A204.1 (cell line): ENCODE data around the gene FKRP.
"Not testable (repeated sequence)": the region's sequence is repeated elsewhere in the genome, so short reads cannot be mapped to it uniquely, and the experiment has no call there.

Experiments used
- FAIRE-seq: peaks from 2 replicates; lab custom pipeline; 2012; peaks lifted over from hg19 to GRCh38; lab: Jason Lieb, UNC

The FKRP gene, protein sequence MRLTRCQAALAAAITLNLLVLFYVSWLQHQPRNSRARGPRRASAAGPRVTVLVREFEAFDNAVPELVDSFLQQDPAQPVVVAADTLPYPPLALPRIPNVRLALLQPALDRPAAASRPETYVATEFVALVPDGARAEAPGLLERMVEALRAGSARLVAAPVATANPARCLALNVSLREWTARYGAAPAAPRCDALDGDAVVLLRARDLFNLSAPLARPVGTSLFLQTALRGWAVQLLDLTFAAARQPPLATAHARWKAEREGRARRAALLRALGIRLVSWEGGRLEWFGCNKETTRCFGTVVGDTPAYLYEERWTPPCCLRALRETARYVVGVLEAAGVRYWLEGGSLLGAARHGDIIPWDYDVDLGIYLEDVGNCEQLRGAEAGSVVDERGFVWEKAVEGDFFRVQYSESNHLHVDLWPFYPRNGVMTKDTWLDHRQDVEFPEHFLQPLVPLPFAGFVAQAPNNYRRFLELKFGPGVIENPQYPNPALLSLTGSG

DNA sequence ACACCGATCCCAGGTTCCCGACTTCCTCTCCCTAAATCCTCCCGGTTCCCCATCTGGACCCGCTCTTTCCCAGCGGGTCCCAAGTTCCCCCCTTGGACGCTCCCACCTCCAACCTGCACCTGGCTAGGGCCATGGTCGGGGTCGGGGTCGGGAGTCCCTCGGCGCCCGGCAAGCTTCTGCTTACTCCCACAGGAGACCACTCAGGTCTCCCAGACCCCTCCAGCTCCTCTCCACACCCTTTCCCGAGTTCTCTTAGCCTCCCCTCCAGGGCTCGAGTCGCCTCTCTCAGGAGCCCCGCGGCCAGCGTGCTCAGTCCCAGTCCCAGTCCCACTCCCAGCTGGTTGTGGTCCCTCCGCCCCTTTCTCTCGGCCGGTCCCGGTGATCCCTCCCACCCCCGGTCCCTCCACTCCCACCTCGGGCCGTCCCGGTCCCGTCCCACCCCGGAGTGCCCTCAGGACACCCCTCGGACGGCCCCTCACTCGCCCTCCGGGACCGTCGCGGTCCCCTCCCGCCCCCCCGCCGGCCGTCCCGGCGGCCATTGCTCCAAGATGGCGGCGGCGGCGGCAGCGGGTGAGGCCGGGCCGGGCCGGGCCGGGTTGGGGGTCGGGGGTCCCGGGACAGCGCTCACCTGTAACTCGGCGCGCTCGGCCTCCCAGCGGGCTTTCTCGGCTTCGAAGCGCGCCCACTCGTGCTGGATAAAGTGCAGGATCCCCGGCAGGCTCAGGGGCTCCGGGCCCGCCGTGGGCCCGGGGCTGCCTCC, at the start of gene FKRP:
Gene FKRP (plus strand): TSS at position 537 of the 760 bp plus-strand sequence. CDS start 9,394 bp downstream, outside the sequence.
- no peak for FAIRE-seq

DNA sequence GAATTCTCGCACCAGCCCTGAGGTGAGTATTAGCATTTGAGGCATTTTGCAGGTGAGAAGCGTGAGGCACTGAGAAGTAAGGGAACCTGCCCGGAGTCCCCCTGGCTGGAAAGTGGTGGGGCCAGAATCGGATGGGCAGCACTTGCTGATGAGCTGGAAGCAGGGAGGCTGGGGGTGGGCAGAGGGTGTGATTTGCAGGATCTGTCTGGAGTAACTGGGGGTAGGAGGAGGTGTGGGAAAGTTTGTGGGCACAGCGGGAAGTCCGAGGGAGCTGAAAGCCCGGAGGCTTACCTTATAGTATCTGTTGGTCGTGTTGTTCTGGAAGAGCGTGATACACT, 49.0 kb upstream of the FKRP start:
- FAIRE-seq = no peak

DNA sequence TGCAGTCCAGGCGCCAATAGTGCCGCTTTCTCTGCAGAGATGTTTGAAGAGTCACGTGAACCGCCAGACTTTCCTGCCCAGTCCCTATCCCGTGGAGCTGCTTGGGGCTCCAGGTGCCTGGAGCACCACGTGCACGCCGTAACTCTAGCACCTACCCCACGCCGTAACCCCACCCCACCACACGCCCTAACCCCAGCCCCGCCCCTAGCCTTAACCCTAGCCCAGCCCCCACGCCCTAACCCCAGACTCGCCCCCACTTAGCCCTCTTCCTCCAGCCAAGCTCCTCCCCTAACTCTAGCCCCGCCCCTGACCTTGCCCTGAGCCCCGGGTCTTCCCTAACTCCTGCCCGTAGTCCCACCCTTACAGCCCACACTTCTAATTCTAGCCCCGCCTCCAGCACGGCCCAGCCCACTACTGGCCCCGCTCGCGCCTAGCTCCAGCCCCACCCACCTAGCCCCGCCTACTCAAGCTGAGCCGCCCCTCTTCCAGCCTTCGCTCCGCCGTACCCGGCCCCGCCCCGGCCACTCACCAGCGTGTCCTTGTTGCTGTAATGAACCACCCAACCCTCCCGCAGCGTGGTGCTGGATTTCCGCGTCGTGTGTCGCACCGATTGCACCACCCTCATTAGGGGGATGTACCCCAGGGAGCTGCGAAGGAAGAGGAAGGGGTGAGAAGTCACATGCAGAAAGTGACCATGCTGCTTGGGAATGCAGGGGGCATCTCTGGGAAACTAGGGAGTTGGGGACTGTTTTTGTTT, 48.5 kb upstream of the FKRP start:
- no peak for FAIRE-seq

DNA sequence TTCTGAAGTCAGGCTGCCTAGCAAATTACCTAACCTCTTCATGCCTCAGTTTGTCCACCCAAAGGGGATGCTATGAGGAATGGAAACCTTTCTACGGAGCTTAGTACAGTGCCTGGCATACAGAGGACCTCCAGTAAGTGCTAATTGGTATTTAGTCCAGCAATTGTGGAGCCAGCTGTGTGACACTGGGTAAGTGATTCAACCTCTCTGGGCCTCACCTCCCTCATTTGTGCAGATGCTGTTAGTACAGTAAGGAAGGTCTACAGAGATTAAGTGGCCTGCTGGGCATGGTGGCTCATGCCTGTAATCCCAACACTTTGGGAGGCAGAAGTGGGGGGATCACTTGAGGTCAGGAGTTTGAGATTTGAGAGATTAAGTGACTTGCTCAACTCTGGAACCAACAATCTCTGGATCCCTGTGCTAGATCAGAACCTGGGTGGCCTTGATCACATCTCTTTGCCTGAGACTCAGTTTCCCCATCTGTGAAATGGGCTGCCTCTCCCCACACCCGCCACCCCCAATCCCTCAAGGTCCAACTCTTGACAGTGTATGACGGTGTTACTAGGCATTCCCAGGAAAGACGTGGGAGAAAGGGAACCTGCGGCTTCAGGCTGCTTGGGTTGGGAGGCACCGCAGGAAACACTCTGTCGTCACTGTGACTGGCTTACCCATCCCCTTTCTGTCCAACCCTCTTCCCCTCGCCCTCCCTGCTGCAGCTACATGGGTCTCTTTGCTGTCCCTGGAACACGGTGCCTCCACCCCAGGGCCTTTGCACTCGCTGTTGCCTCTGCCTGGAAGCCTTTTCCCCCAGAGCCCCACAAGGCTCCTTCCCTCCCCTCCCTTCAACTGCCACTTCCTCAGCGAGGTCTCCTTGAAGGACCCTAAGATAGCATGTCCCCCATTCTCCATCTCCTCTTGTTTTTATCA, 47.2 kb upstream of the FKRP start:
- no peak for FAIRE-seq

DNA sequence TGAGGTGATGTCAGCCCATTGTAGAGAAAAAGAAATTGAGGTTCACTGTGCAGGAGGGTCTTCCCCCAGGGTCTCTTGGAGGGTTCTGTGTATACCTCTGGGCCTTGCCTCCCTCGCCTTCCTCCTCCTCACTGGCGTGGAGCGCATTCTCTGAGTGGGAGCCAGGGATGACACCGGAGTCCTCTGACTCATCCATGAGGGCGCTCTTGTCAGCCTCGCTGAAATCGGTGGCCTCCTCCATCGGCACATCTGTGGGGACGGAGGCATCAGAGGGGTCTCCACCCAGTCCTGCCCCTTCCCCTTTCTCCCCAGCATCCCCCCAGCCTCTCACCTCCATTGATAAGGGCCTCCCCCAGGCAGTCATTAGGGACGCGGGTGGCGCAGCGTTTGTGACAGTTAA, 45.2 kb upstream of the FKRP start:
- FAIRE-seq = no peak

DNA sequence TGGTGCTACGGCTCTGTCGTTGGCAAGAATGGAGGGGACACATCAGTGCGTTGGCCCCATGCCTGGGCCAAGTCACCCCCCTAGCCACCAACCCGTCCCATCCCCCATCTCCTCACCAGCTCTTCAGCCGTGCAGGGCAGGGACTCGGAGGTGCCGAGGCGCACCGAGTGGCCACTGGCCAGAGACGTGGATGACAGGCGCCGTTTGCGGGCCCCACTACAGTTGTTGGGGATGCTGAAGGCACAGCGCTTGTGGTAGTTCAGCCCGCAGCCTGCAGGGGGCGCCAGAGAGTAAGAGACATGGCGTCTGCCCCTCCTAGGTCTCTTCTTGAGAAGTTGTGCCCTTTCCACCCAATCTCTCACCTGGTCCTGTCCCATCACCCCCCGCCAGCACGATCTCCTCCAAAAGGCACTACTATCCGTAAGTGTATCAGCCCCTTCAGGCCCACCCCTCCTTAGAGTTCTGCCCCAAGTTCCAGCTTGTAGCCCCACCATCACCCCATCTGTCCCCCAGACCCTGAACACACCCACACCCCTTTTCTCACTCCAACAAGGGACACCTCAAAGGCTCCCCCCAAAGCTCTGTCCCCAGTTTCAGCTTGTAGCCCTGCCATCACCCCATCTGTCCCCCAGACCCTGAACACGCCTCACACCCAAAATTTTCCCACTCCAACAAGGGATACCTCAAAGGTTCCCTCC, 41.3 kb upstream of the FKRP start:
- FAIRE-seq = no peak

DNA sequence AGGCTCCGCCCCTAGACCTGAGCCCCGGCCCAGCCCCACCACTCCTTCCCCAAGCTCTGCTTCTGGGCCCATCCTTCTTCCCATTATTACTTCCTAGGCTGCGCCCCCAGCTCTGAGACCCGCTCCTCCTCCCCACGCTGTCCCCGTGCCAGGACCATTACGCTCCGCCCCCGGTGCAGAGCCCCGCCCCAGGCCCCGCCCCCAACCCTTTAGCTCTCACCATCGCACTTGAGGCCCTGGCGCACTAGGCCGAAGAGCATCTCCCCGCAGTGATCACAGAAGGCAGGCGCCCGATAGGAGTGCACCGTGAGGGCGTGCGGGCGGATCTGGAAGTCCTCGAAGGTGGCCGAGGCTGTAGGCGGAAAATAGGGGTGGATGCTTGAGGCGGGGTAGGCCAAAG, 35.2 kb upstream of the FKRP start:
- no peak for FAIRE-seq

DNA sequence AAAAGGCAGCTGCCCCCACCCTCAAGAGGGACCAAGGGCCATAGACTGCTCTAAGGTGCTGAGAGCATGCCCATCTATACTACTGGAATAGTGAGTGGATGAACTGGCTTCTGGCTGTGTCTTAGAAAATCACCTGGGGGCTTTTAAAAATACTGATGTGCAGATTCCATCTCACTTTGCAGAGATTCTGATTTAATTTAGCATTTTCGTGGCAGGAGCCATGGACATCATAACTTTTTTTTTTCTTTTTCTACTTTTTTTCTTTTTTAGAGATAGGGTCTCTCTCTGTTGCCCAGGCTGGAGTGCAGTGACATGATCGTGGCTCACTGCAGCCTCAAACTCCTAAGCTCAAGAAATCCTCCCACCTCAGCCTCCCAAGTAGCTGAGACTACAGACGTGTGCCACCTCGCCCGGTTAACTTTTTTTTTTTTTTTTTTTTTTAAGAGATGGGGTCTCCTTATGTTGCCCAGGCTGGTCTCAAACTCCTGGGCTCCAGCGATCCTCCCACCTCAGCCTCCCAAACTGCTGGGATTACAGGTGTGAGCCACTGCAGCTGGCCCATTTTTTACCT, 33.0 kb upstream of the FKRP start:
- FAIRE-seq = not testable (repeated sequence)

DNA sequence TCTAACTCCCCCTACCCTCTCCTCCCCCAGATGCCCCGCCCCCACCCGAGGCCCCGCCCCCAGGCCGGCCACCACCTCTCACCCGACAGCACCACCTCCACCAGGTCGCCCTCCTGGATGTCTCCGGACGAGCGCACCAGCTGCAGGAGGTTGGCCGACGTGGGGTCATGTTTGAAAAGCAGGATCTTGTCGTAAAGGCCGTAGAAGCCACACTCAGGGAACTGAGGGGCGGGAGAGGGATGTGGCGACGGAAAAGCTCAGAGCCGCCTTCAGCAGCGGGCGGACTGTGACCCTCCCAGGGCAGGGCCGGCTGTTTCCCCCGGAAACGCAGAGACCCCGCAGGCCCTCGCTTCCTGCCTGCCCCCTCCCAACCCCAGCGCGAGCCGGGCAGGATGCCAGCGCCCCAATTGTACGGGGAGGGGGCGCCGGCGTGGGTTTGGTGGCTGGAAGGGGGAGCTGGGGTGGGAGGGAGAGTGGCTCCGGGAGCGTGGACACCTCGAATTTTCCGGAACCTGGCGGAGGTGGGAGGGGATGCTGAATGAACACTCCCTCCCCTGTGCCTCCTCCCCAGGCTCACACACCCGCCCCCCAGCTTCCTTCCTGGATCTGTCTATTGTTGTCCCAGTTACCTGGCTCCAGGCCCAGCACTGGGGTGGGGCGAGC, 31.9 kb upstream of the FKRP start:
- no peak for FAIRE-seq

DNA sequence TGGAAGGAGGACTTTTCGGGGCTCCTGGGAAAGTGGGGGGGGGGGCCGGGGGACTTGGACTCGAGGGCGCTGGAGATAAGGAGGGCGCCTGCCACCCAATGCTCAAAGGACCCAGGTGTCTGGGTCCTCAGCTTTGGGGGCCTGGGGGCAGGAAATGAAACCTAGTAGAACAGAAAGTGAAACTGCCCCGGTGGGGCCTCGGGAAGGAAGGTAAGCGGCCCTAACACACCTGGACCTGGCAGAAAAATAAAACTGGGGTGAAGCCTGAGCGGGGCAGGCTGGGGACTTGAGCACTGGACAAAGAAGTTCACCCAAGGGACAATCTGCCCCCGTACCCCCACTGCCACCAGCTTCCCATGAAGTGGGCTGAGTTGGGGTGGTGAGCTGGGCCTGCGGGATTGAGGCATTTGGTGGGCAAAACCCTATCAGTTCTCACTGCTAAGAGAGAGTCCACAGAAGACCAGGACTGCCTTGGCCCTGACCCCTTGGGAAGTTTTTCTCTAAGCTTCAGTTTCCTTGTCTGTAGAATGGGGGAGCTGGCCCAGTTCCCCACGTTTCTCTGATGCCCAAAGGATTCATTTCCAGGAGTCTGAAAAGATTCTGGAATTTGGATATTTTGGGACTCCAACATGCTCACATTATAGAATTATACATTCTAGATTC, 31.3 kb upstream of the FKRP start:
- FAIRE-seq = no peak

DNA sequence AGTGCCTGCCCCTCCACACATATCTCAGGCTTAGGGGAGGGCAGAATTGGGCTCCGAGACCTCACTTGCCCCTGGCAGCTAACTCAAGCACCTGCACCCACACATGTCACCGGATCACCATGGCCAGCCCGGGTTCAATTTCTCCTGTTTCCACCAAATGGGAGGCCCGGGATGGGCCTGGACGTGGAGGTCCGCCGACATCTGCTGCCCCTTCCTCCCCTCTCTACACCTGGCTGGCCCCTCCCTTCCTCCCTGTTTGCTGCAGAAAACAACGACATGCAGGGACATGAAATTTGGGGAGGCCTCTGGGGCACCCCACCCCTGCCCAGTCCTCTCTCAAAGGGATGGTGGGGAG, 30.3 kb upstream of the FKRP start:
- no peak for FAIRE-seq

DNA sequence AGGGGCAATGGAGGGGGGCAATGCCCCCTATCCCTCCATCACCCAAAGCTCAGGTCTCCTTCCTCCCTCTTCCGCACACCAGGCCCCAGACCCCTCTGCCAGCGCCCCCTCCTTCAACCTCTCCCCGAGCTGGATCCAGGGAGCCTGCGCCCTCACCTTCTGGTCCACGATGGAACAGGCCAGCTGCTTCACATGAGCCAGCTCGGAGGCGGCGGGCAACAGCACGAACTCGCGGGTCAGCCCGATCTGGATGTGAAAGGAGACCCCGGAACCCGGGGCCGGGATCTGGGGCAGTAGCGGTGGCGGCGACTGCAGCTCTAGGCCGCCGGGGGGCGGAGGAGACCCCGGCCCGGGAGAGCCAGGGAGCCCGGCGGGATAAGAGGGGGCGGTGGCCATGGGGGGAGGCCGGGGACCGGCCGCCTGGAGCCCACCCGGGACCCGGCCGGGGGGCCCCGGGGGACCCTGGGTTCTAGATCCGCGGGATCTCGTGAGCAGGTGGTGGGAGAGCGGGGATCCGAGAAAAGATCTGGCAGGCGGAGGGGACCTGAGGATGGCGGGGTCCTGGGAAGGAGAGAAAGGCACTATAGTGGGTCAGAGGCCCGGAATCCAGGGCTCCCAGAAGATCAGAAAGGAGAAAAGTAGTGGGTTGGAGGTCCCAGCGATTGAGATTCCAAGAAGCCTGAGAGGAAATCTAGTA, 29.7 kb upstream of the FKRP start:
- no peak for FAIRE-seq

DNA sequence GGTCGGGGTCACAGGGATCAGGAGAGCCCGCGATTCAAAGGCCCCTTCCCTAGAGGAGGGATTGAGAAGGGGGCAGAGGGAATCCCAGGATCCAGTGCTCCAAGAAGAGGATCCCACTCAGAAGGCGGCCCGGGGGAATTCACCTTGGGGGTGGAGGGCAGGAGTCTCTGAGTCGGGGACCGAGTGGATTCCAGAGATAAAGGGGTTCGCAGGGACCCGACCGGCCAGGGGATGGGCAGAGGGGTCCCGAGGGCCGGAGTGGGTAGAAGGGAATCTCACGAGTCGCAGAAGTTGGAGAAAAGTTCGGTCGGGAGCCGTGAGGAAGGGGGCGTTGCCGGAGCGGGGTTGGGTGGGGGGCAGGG, 29.2 kb upstream of the FKRP start:
- no peak for FAIRE-seq

DNA sequence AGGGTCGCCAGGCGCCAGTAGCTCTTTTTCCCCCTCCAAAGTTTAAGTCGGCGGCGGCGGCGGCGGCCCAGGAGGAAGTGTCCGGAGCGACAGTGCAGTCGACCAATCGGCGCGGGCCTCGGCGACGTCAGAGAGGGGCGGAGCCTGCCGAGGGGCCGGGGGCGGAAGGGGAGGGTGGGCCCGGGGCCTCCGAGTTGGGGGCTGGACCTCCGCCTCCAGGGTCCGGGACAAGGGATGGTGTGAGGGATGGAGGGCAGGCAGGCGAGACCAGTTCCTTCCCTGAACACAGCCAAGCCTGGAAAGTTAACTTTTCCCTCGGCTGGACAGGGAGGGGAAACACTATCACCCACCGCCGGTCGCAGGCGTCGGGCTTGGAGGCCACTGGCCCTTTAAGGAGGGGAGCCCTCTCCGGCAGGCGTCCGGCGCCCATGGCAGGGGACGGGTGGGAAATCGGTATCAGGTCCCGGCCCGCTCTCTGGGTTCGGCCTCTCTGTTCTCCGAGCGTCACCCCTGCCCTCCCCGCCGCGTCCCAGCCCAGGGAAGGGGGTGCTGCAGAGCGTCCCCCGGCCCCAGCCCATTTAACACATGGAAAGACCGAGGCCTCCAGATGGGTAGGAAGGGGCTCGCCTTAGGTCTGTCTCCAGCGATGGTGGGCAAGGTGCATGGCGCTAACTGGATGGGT, 28.7 kb upstream of the FKRP start, which contains the start of gene PRKD2:
Gene PRKD2 (minus strand): TSS at position 81 of the 682 bp plus-strand sequence. CDS start 744 bp downstream, outside the sequence.
- FAIRE-seq = no peak

DNA sequence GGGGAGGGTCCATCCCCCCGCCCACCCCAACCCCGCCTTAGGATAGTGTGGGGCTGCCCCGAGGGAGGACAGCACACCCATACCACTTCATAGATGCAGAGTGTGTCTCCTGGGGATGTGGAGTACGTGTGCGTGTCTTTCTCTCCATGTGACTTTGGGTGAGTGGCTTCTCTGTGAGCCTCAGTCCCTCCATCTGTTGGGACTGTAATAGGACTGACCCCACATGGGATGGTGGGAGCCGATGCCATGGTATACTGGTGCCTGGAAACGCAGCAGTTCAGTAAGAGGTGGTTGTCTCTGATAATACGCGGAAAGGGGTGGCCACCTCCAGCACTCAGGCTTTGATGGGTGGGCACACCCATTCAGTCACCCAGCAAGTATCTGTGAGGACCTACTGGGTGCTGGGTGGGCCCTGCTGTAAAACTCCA, 28.1 kb upstream of the FKRP start:
- FAIRE-seq = no peak

DNA sequence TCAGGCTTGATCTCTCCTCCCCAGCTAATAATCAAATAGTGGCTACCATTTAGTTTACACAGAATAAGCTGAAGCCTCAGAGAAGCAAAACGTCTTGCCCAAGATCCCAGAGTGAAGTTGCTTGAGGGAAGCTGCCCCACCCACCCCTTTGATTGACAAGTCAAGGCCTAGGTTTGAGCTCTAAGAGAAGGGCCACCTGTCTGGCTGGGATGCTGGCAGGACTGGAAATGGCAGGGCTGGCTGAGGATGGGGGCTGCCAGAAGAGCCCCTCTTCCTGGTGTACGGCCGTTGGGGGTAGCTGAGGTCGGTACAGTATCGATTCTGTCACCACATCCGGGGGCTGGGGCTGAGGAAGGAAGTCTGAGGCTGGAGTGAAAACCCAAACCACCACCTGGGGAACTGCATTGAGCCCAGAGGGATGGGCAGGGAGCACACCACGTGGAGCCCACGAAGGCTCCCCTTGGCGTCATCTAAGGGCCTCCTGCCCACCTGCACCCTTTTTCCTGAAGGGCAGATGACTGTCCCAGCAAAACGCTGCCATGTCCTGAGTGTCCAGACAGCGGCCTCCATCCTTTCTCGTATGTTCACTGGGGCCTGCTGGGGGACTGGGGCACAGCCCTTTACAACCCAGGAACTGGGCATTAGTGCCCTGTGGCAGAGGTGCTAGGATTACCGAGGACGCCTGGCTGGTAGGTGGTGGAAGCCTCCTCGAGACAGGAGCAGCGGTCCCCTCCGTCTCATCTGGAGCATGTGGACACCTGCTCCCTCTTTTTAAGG, 27.5 kb upstream of the FKRP start:
- no peak for FAIRE-seq

DNA sequence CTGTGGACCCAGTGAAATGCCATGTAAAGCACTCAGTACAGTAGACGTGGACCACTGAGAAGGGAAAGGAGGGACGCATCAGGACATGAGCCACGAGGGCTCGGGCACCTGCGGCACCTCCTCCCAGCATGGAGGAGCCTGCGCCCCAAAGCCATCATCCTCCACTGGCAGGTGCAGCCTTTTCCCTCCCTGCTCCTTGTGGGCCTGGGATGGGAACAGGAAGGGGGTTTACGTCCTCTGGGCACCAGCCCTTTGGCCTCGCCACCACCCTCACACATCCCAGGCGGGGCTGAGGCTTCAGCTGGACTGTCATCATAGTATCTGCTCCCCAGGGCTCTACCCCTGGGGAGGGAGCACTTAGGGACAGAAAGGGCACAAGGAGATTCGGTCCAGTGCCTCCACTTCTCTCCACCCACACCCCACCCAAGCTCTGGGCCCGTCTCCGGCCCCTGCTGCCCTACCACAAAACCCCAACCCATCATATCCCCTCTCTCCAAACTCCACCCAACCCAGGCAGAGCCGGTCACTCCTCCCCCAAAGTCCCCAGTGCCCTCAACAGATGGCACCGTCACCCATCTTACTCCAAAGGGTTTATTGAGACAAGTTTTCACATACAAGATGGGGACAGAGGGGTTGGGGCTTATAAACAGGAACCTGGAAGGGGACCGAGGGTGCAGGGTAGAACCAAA, 26.8 kb upstream of the FKRP start:
- no peak for FAIRE-seq
